Thoracic aorta (tissue), 2 donors: Measurements from ENCODE around the gene SBDS. TPM values are rescaled to one million over a fixed set of nuclear protein-coding genes. Genes with fewer than 3 reads are reported as not detected.
A peak's percentile ranks its signal among the peaks of the same experiment; 100 is the strongest.

Experiments
- ATAC-seq: fragments of 150-250 bp; one replicate; pipeline ENCODE4 v1.8.0; 2017; ENCODE audit warnings: low read depth; ENCODE audit not compliant: insufficient number of reproducible peaks, low FRiP score
- DNase-seq: peaks from one replicate; pipeline ENCODE4 v3.0.0-alpha.2; 2020; ENCODE audit warnings: low spot score
- H3K27ac ChIP-seq, 2 donors: fragments of 200-600 bp; sonication (generic); 1 replicate in 1 of 2; 2 replicates in 1 of 2; pipeline ENCODE4 v1.5.1; 2016; ENCODE audit warnings: mild to moderate bottlenecking in 2 of 2, moderate library complexity in 2 of 2
- H3K27me3 ChIP-seq: fragments of 200-600 bp; sonication (generic); replicated peaks from 2 replicates; pipeline ENCODE4 v1.6.0; 2016; ENCODE audit warnings: mild to moderate bottlenecking; ENCODE audit not compliant: insufficient read depth
- H3K36me3 ChIP-seq: fragments of 200-600 bp; sonication (generic); one replicate; pipeline ENCODE4 v1.5.1; 2016
- H3K4me1 ChIP-seq, 2 donors: fragments of 200-600 bp; sonication (generic); 1 replicate in 1 of 2; 2 replicates in 1 of 2; pipeline versions ENCODE4 v1.5.1 to v1.6.0; 2016; ENCODE audit warnings: low read depth in 2 of 2, mild to moderate bottlenecking in 1 of 2; ENCODE audit not compliant: control insufficient read depth in 1 of 2
- H3K4me3 ChIP-seq: fragments of 200-600 bp; sonication (generic); 2 replicates; pipeline ENCODE4 v1.5.1; 2016; ENCODE audit warnings: mild to moderate bottlenecking
- H3K9me3 ChIP-seq: fragments of 200-600 bp; sonication (generic); 2 replicates; pipeline ENCODE4 v1.5.1; 2016
- total RNA-seq, 2 donors: library from RNA; depleted of rRNA; stranded (reverse); fragments of >200 nt; gene quantifications; one replicate each; pipeline versions ENCODE4 v1.1.0 to v1.2.3, GENCODE V29; 2016
- TF ChIP-seq, protein P1 (sequence below): fragments of 200-600 bp; sonication (generic); IDR thresholded peaks from one replicate; pipeline ENCODE4 v1.5.1; 2019; ENCODE audit warnings: antibody characterized with exemption

The SBDS gene
- total RNA-seq, 2 donors from 2014 or later = 191 to 202 TPM

DNA sequence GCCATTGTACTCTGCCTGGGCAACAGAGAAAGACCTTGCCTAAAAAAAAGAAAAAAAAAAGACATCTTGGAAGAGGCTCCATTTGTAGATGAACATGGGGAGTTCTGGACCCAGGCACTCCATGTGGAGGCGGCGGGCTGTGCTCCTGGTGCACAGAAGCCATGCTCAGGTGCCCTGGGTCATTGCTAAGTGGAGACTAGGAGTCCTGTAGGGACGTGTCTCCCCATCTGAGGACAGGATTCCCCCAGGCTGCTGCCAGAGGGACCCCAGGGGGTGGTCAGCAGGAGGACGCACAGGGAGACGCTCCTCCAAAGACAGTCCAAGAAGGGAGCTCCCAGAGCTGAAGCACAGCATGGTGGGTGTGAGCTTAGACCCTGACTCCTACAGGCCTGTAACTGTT is 34.3 kb downstream of the SBDS start:
- Histone ChIP-seq H3K4me3 (no peak overlapping the region), H3K4me1 (peaks cover 0 to 20% of the 10 kb centered on the region in 2 donors), H3K36me3 (peaks cover 14% of the 10 kb centered on the region), H3K9me3 (no peaks in the 10 kb centered on the region), H3K27ac (no peak overlapping the region), H3K27me3 (no peaks in the 10 kb centered on the region)
- TF ChIP-seq, protein P1, sequence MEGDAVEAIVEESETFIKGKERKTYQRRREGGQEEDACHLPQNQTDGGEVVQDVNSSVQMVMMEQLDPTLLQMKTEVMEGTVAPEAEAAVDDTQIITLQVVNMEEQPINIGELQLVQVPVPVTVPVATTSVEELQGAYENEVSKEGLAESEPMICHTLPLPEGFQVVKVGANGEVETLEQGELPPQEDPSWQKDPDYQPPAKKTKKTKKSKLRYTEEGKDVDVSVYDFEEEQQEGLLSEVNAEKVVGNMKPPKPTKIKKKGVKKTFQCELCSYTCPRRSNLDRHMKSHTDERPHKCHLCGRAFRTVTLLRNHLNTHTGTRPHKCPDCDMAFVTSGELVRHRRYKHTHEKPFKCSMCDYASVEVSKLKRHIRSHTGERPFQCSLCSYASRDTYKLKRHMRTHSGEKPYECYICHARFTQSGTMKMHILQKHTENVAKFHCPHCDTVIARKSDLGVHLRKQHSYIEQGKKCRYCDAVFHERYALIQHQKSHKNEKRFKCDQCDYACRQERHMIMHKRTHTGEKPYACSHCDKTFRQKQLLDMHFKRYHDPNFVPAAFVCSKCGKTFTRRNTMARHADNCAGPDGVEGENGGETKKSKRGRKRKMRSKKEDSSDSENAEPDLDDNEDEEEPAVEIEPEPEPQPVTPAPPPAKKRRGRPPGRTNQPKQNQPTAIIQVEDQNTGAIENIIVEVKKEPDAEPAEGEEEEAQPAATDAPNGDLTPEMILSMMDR = no peak
- DNase-seq (no peak), ATAC-seq (no peak)

DNA sequence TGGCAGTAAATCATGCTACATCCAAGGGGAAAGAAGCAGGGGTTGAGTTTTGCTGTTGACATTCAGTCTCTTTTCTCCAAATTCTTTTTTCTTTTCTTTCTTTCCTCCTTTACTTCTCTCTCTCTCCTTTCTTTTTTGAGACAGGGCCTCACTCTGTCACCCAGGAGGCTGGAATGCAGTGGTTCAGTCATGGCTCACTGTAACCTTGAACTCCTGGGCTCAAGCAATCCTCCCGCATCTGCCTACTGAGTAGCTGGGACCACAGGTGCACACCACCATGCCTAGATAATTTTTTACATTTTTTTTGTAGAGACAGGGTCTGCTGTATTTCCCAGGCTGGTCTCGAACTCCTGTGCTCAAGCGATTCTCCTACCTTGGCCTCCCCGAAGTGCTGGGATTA is 35.2 kb downstream of the SBDS start:
- DNase-seq (no peak), ATAC-seq (no peak)
- H3K36me3 ChIP-seq = peaks cover 19% of the 10 kb centered on the region

DNA sequence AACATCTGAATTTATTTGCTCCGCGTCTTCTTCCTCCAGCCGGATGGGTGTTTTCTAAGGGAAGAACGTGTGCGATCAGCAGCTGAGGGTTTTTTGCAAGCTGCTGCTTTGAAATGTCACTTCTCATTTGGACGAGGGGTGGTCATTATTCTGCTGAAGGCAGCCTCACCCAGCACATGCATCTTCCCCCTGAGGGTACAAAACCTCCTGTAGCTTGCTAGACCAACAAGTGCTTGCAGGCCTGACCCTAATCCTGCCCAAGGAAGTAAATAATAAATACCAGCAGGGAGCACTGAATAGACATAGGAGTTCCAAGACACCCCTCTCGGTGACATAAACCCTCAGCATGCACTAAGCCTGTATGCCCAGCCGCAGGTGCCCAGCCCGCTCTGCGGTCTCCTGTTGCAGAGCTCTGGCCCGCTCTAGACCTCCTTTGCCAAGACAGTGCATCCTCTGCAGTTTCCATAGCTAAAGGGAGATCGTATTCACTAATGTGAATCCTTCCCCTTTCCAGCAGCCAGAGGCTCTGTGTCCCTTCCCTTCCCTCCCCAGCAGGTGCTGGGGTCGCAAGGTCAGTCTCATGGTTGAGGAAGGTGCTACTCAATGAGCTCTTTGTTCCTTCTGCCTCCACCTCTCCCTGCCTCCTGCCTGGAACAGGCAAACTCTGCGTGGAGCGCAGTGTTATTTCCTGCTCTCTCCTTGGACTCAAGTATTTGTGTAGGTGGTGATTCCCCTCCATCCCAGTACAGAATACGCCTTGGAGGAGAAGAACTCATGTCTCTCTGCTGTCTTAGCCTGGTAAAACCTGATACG is 36.6 kb downstream of the SBDS start:
- no peak for DNase-seq
- Histone ChIP-seq H3K4me1 (peaks cover 0 to 20% of the 10 kb centered on the region in 2 donors), H3K36me3 (peaks cover 29% of the 10 kb centered on the region), H3K27ac (peak overlapping the region in 1 of 2 donors; percentile 60), H3K4me3 (no peak overlapping the region), H3K9me3 (no peaks in the 10 kb centered on the region), H3K27me3 (no peaks in the 10 kb centered on the region)
- TF ChIP-seq, protein P1 = no peak
- no peak for ATAC-seq

More for the DNA sequence above, 35.2 kb downstream of the SBDS start:
- no peak overlapping the region for H3K4me3 ChIP-seq
- no peaks in the 10 kb centered on the region for H3K27me3 ChIP-seq
- TF ChIP-seq, protein P1 = no peak
- H3K9me3 ChIP-seq = no peaks in the 10 kb centered on the region
- H3K27ac ChIP-seq = no peak overlapping the region
- H3K4me1 ChIP-seq = peaks cover 0 to 20% of the 10 kb centered on the region in 2 donors

DNA sequence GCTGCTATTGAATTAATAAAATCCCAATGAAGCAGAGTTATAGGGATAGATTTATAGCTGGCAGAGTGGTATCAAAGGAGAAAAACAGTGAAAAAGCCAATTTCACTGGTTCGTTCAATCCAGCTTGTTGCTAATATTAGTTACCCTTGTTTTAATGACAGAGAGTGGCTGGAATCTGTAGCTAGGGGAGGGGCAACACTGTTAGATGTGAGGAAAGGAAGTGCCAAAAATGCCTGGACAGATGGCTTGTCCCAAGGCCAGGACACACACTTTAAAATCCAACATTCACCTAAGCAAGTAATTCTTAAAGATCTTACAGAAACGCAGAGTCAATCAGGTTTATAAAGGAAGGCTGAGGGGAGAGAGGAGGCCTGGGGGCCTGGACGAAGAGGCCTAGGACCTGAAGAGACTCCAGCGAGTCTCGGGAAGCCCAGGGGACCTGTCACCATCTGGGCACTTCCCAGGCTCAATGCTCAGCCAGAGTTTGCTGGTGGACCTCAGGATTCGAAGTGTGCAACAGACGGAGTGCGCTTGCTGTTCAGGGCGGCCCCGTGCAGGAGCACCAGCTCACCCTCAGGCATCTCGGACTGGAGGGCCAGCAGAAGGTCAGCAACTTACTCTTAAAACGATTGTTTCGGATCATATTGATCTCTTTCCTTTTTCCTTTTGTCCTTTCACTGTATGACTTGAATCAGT is 37.6 kb downstream of the SBDS start:
- ATAC-seq (peak; percentile 52), DNase-seq (no peak)
- Histone ChIP-seq H3K4me1 (peaks cover 0 to 20% of the 10 kb centered on the region in 2 donors), H3K9me3 (no peaks in the 10 kb centered on the region), H3K36me3 (peaks cover 39% of the 10 kb centered on the region), H3K27me3 (no peaks in the 10 kb centered on the region), H3K27ac (peak overlapping the region; percentile 53 to 60), H3K4me3 (no peak overlapping the region)
- TF ChIP-seq, protein P1 = no peak

DNA sequence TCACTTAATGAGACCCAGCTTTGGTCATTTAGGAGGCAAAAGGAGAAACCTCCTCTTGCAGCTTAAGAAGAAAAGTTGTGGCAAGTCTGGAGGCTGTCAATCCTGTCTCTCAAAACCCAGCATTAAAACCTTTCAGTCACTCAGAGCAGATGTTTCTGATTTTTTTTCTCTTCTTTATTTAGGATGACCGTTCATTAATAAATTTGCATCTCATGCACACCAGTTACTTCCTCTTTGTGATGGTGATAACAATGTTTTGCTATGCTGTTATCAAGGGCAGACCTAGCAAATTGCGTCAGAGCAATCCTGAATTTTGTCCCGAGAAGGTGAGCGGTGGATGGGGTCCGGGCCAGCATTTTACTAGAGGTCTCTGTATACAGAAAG is 42.4 kb downstream of the SBDS start:
- no peak overlapping the region for H3K4me3 ChIP-seq
- ATAC-seq (no peak), DNase-seq (no peak)
- no peak overlapping the region for H3K27ac ChIP-seq
- no peaks in the 10 kb centered on the region for H3K27me3 ChIP-seq
- TF ChIP-seq, protein P1 = no peak
- peaks cover 62% of the 10 kb centered on the region for H3K36me3 ChIP-seq
- H3K4me1 ChIP-seq = peaks cover 0 to 17% of the 10 kb centered on the region in 2 donors
- no peaks in the 10 kb centered on the region for H3K9me3 ChIP-seq
